H1 (cell line): ENCODE data around the gene ILK. TPM values are rescaled to one million over a fixed set of nuclear protein-coding genes. Genes with fewer than 3 reads are reported as not detected.

Source experiments
- CTCF ChIA-PET: fragments of 300-600 bp; sonication (Branson Sonifier 250); formaldehyde crosslinking; loops from one replicate; lab custom pipeline; 2021; ENCODE audit not compliant: partially characterized antibody; lab: Charles Lee
- POLR2A ChIA-PET: fragments of 300-600 bp; sonication (Branson Sonifier 250); formaldehyde crosslinking; loops from one replicate; lab custom pipeline; 2021; ENCODE audit warnings: inconsistent platforms; ENCODE audit not compliant: partially characterized antibody; lab: Charles Lee
- DNase-seq, 2 experiments: peaks; one replicate each; pipeline versions ENCODE4 v3.0.0 to v3.0.0-alpha.2; 2010 to 2022; ENCODE audit warnings: low spot score in 2 of 2, low read depth in 1 of 2, mixed read lengths in 1 of 2
- FAIRE-seq: peaks from 2 replicates; lab custom pipeline; 2011; peaks lifted over from hg19 to GRCh38; lab: Jason Lieb, UNC
- H2AFZ ChIP-seq: 2 replicates; pipeline ENCODE4 v1.8.1; 2012; ENCODE audit warnings: low read length, inconsistent platforms
- H2AK5ac ChIP-seq: 2 replicates; pipeline ENCODE4 v1.6.1; 2013; ENCODE audit warnings: low read depth, low read length
- H2BK120ac ChIP-seq: replicated peaks from 2 replicates; pipeline ENCODE3; 2013; ENCODE audit warnings: low read depth, low read length, inconsistent platforms
- H2BK12ac ChIP-seq: 2 replicates; pipeline ENCODE4 v1.6.1; 2013; ENCODE audit warnings: low read depth, low read length
- H2BK15ac ChIP-seq: 2 replicates; pipeline ENCODE4 v1.6.1; 2013; ENCODE audit warnings: low read length
- H2BK20ac ChIP-seq: 2 replicates; pipeline ENCODE4 v1.6.1; 2013; ENCODE audit warnings: low read length
- H2BK5ac ChIP-seq: 2 replicates; pipeline ENCODE4 v1.6.1; 2013; ENCODE audit warnings: low read depth, low read length
- H3K14ac ChIP-seq: 2 replicates; pipeline ENCODE4 v1.6.1; 2013; ENCODE audit warnings: inconsistent platforms; ENCODE audit not compliant: insufficient read length
- H3K18ac ChIP-seq: 2 replicates; pipeline ENCODE4 v1.6.1; 2013; ENCODE audit warnings: low read length; ENCODE audit errors: extremely low read depth
- H3K23ac ChIP-seq: 2 replicates; pipeline ENCODE4 v1.6.1; 2013; ENCODE audit warnings: inconsistent platforms; ENCODE audit not compliant: insufficient read length
- H3K23me2 ChIP-seq: 2 replicates; pipeline ENCODE4 v1.6.1; 2013; ENCODE audit warnings: low read depth, low read length
- H3K27ac ChIP-seq: 2 replicates; pipeline ENCODE4 v1.6.1; 2011; ENCODE audit warnings: low read depth, low read length, inconsistent platforms
- H3K27me3 ChIP-seq, 4 experiments: replicated peaks in 1 of 4; 1 replicate in 1 of 4; 2 replicates in 3 of 4; pipeline versions ENCODE4 v1.6.1 to v1.8.1; 2011 to 2013; ENCODE audit warnings: low read length in 3 of 4, mild to moderate bottlenecking in 3 of 4, inconsistent platforms in 2 of 4, mixed read lengths in 2 of 4, moderate library complexity in 1 of 4; ENCODE audit not compliant: control insufficient read depth in 3 of 4, insufficient read depth in 3 of 4; ENCODE audit errors: extremely low read depth in 1 of 4
- H3K36me3 ChIP-seq, 4 experiments: 2 replicates each; pipeline versions ENCODE4 v1.6.1 to v1.8.1; 2011 to 2013; ENCODE audit warnings: mild to moderate bottlenecking in 4 of 4, low read length in 3 of 4, moderate library complexity in 2 of 4, control low read depth in 1 of 4, inconsistent platforms in 1 of 4; ENCODE audit not compliant: insufficient read depth in 4 of 4, control insufficient read depth in 2 of 4
- H3K4ac ChIP-seq: replicated peaks from 2 replicates; pipeline ENCODE3; 2013; ENCODE audit warnings: low read length, low read depth, mixed read lengths, inconsistent platforms; ENCODE audit not compliant: insufficient read length
- H3K4me1 ChIP-seq, 4 experiments: replicated peaks in 1 of 4; 1 replicate in 1 of 4; 2 replicates in 3 of 4; pipeline versions ENCODE4 v1.6.1 to v1.8.1; 2011 to 2013; ENCODE audit warnings: low read length in 3 of 4, inconsistent platforms in 2 of 4, mixed read lengths in 1 of 4; ENCODE audit not compliant: insufficient read depth in 4 of 4, control insufficient read depth in 3 of 4
- H3K4me2 ChIP-seq, 2 experiments: 2 replicates each; pipeline versions ENCODE4 v1.6.1 to v1.8.1; 2011 to 2013; ENCODE audit warnings: low read depth in 2 of 2, low read length in 2 of 2, control low read depth in 1 of 2, inconsistent platforms in 1 of 2, mild to moderate bottlenecking in 1 of 2; ENCODE audit not compliant: insufficient read depth in 1 of 2
- H3K4me3 ChIP-seq, 4 experiments: fragments of 200-600, 300-600 bp in 1 of 4; sonication (generic), shearing (Covaris generic), sonication (Bioruptor Twin) in 1 of 4; 2 replicates each; pipeline versions ENCODE4 v1.5.1 to v1.8.1; 2011 to 2016; ENCODE audit warnings: low read length in 4 of 4, low read depth in 3 of 4, control low read depth in 2 of 4, inconsistent platforms in 2 of 4, mild to moderate bottlenecking in 2 of 4, mixed read lengths in 1 of 4, moderate library complexity in 1 of 4; ENCODE audit not compliant: insufficient read depth in 2 of 4; ENCODE audit errors: extremely low read depth in 1 of 4
- H3K56ac ChIP-seq: replicated peaks from 2 replicates; pipeline ENCODE3; 2013; ENCODE audit warnings: low read depth, mild to moderate bottlenecking, mixed read lengths, low read length, inconsistent platforms; ENCODE audit not compliant: insufficient read length
- H3K79me1 ChIP-seq: 2 replicates; pipeline ENCODE4 v1.6.1; 2013; ENCODE audit warnings: low read depth, low read length, control low read depth
- H3K79me2 ChIP-seq, 2 experiments: 2 replicates each; pipeline versions ENCODE4 v1.6.1 to v1.8.1; 2012 to 2013; ENCODE audit warnings: low read length in 2 of 2, mild to moderate bottlenecking in 2 of 2, inconsistent platforms in 1 of 2; ENCODE audit not compliant: insufficient read depth in 2 of 2, control insufficient read depth in 1 of 2
- H3K9ac ChIP-seq, 4 experiments: replicated peaks in 1 of 4; 1 replicate in 1 of 4; 2 replicates in 3 of 4; pipeline versions ENCODE4 v1.6.1 to v1.8.1; 2011 to 2013; ENCODE audit warnings: low read depth in 3 of 4, low read length in 3 of 4, control low read depth in 2 of 4, mild to moderate bottlenecking in 2 of 4, moderate library complexity in 2 of 4, inconsistent platforms in 1 of 4; ENCODE audit errors: extremely low read depth in 1 of 4
- H3K9me3 ChIP-seq, 2 experiments: 2 replicates each; pipeline versions ENCODE4 v1.6.1 to v1.8.1; 2012 to 2013; ENCODE audit warnings: mild to moderate bottlenecking in 2 of 2, moderate library complexity in 2 of 2, control low read depth in 1 of 2, inconsistent platforms in 1 of 2, low read depth in 1 of 2, low read length in 1 of 2, mixed read lengths in 1 of 2; ENCODE audit not compliant: insufficient read depth in 2 of 2
- H4K20me1 ChIP-seq, 2 experiments: replicated peaks in 1 of 2; 2 replicates each; pipeline versions ENCODE3 to v1.8.1; 2011 to 2013; ENCODE audit warnings: inconsistent platforms in 2 of 2, low read length in 2 of 2, mild to moderate bottlenecking in 1 of 2; ENCODE audit not compliant: insufficient read depth in 2 of 2, control insufficient read depth in 1 of 2
- H4K5ac ChIP-seq: 2 replicates; pipeline ENCODE4 v1.6.1; 2013; ENCODE audit warnings: low read length, low read depth, mixed read lengths, inconsistent platforms; ENCODE audit not compliant: insufficient read length
- H4K8ac ChIP-seq: 2 replicates; pipeline ENCODE4 v1.8.0; 2013; ENCODE audit warnings: mild to moderate bottlenecking, moderate library complexity, low read length, inconsistent platforms; ENCODE audit not compliant: insufficient read depth; ENCODE audit errors: extremely low read depth
- H4K91ac ChIP-seq: replicated peaks from 2 replicates; pipeline ENCODE3; 2013; ENCODE audit warnings: low read length, mixed read lengths, inconsistent platforms; ENCODE audit not compliant: insufficient read length
- ASH2L ChIP-seq: fragments of 200-600, 300-600 bp; sonication (generic); IDR thresholded peaks from one replicate; pipeline ENCODE4 v1.7.1; 2017; ENCODE audit warnings: low read length
- CBX8 ChIP-seq: fragments of 300-800, 300-1000 bp; sonication (generic); IDR thresholded peaks from 2 replicates; pipeline ENCODE4 v1.7.1; 2016; ENCODE audit warnings: low read depth, low read length, borderline replicate concordance
- GTF2F1 ChIP-seq: IDR thresholded peaks from 2 replicates; pipeline ENCODE4 v1.6.1; 2012; ENCODE audit warnings: low read depth, low read length, improper control_type of control experiment, borderline replicate concordance
- HDAC2 ChIP-seq, 2 experiments: fragments of 300-600 bp in 1 of 2; sonication (generic) in 1 of 2; IDR thresholded peaks; 2 replicates each; pipeline ENCODE4 v1.6.1; 2011 to 2012; ENCODE audit warnings: low read depth in 2 of 2, low read length in 2 of 2, mild to moderate bottlenecking in 2 of 2, moderate library complexity in 2 of 2, borderline replicate concordance in 1 of 2, inconsistent platforms in 1 of 2
- RBBP5 ChIP-seq: IDR thresholded peaks from 2 replicates; pipeline ENCODE4 v1.7.1; 2012; ENCODE audit warnings: low read depth, mild to moderate bottlenecking, inconsistent platforms, low read length, moderate library complexity, borderline replicate concordance
- SIX5 ChIP-seq: IDR thresholded peaks from 2 replicates; pipeline ENCODE4 v1.6.1; 2011; ENCODE audit warnings: mild to moderate bottlenecking, low read depth, low read length
- whole genome bisulfite sequencing, 2 experiments: shearing (Covaris generic) in 1 of 2; methylation state at CpG; one replicate each; pipeline versions ENCODE4 v1.1.6 to v1.1.7; 2013 to 2015; ENCODE audit warnings: low lambda C conversion rate in 2 of 2, mixed read lengths in 2 of 2, inconsistent platforms in 1 of 2, low coverage in 1 of 2, missing lambda C conversion rate in 1 of 2; ENCODE audit not compliant: insufficient replicate concordance in 2 of 2, insufficient coverage in 1 of 2, insufficient read length in 1 of 2; ENCODE audit errors: extremely low coverage in 1 of 2, missing lambda C conversion rate in 1 of 2; 5-methylcytosine and 5-hydroxymethylcytosine counted together
- polyA plus RNA-seq, 7 experiments: library from polyadenylated mRNA; depleted of rRNA in 3 of 7; stranded (reverse) in 5 of 7; unstranded in 2 of 7; fragments of >200 nt in 5 of 7; fragments of 200-250 nt in 2 of 7; gene quantifications; 1 replicate in 5 of 7; 2 replicates in 1 of 7; 4 replicates in 1 of 7; pipeline versions ENCODE4 v1.2.1 to v1.2.3, GENCODE V29; 2011 to 2013; ENCODE audit warnings: missing spikeins in 2 of 7, mixed read lengths in 2 of 7
- total RNA-seq: library from RNA; stranded (reverse); fragmentation: NEBNext Ultra II Directional; extraction: Animal tissue kit (Norgen Biotek cat#: 25700); gene quantifications from 2 replicates; pipeline ENCODE4 v1.2.1, GENCODE V29; 2021
- TF ChIP-seq, protein P1 (sequence below): IDR thresholded peaks from 2 replicates; pipeline ENCODE4 v1.6.1; 2012; ENCODE audit warnings: inconsistent platforms

Gene ILK
- total and polyA plus RNA-seq, 2 of the 8 experiments (the other 6 are each of a cell fraction or from before 2014, with no cell fraction given): 91.4 to 132 TPM

- H3K4ac ChIP-seq: no peak overlapping the region
- no peak overlapping the region for H2AFZ ChIP-seq
- H3K27me3 ChIP-seq: no peaks in the 10 kb centered on the region
- H3K56ac ChIP-seq: no peak overlapping the region
- no peak overlapping the region for H3K9ac ChIP-seq
- H4K5ac ChIP-seq: no peak overlapping the region
- H3K79me2 ChIP-seq: peaks cover 3 to 22% of the 10 kb centered on the region in 2 experiments
- H2BK20ac ChIP-seq: no peak overlapping the region
- no peak overlapping the region for H3K27ac ChIP-seq
- H2BK120ac ChIP-seq: no peak overlapping the region
- peaks cover 0 to 7% (median 3%) of the 10 kb centered on the region in 4 experiments; a peak in 4 of 7 replicates for H3K4me1 ChIP-seq
- H2BK12ac ChIP-seq: no peak overlapping the region
- H3K4me2 ChIP-seq: no peak overlapping the region
- no peak overlapping the region for H2BK15ac ChIP-seq
- H3K79me1 ChIP-seq: peaks cover 7% of the 10 kb centered on the region
- no peak overlapping the region for H2BK5ac ChIP-seq
- no peak overlapping the region for H2AK5ac ChIP-seq
- H4K91ac ChIP-seq: no peak overlapping the region
- peaks cover 16% of the 10 kb centered on the region for H3K23me2 ChIP-seq
- POLR2A ChIA-PET: interaction anchor here (0.7 to 2.7 kb wide), 3 partner anchors 9 to 12 kb away, joined by 3 to 9 read pairs (median 3); partner anchors contain the start of gene TAF10
- no peak overlapping the region for H3K14ac ChIP-seq
- H3K18ac ChIP-seq: no peak overlapping the region
- CTCF ChIA-PET: interaction anchor here (1.3 to 1.6 kb wide), 2 partner anchors 12 to 20 kb away, joined by 5 read pairs; partner anchors contain the start of gene TAF10
- DNase-seq (peak in 1 of 2 experiments; percentile 13), FAIRE-seq (no peak)
- no peak overlapping the region; the same call in 1 of the 2 replicates for H4K8ac ChIP-seq
- no peak overlapping the region for H3K23ac ChIP-seq
- 94% methylated on average over 2 of the region's 2 CpGs; no CpG with 5 or more reads in 1 of the 2 experiments for WGBS, 2 experiments
- H3K36me3 ChIP-seq: peaks cover 3 to 22% (median 9%) of the 10 kb centered on the region in 4 experiments; a peak in 7 of 8 replicates
- TF ChIP-seq, protein P1, sequence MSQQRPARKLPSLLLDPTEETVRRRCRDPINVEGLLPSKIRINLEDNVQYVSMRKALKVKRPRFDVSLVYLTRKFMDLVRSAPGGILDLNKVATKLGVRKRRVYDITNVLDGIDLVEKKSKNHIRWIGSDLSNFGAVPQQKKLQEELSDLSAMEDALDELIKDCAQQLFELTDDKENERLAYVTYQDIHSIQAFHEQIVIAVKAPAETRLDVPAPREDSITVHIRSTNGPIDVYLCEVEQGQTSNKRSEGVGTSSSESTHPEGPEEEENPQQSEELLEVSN: no peak
- TF ChIP-seq CBX8 (no peak; the same call in 1 of the 2 replicates), RBBP5 (no peak), ASH2L (no peak), GTF2F1 (no peak), SIX5 (no peak), HDAC2 (IDR thresholded peaks at IDR 0.05; ENCODE audit: borderline replicate concordance in 1 of 2, low read depth in 2 of 2, low read length in 2 of 2) (no peak)
- H4K20me1 ChIP-seq: peaks cover 0 to 10% of the 10 kb centered on the region in 2 experiments
- no peaks in the 10 kb centered on the region for H3K9me3 ChIP-seq
- no peak overlapping the region for H3K4me3 ChIP-seq
These were observed 3.6 kb upstream of the ILK start for GRCh38 chr11:6599881-6600390.
